A549 (cell line): ENCODE measurements around the gene BTAF1.

Experiments used
- CBX8 ChIP-seq: fragments of 200-600 bp; sonication (generic); IDR thresholded peaks from 2 replicates; pipeline ENCODE4 v1.6.1; 2016
- CTCF ChIP-seq: fragments of >200 bp; sonication (Bioruptor Twin); formaldehyde crosslinking; IDR thresholded peaks from 3 replicates; pipeline ENCODE4 v1.5.1; 2016
- EP300 ChIP-seq, 2 experiments: fragments of >200 bp; sonication (Bioruptor Twin); formaldehyde crosslinking; IDR thresholded peaks; 2 replicates in 1 of 2; 3 replicates in 1 of 2; pipeline ENCODE4 v1.6.1; 2016 to 2017
- POLR2A ChIP-seq: IDR thresholded peaks from 2 replicates; pipeline ENCODE4 v1.6.1; 2012; ENCODE audit warnings: mild to moderate bottlenecking, low read length
- RAD21 ChIP-seq, 2 experiments: fragments of >200 bp in 1 of 2; sonication (Bioruptor Twin) in 1 of 2; formaldehyde crosslinking in 1 of 2; IDR thresholded peaks in 1 of 2; conservative IDR thresholded peaks in 1 of 2; 2 replicates in 1 of 2; 3 replicates in 1 of 2; pipeline ENCODE4 v1.6.1; 2012 to 2018; ENCODE audit warnings: inconsistent platforms in 1 of 2
- TF ChIP-seq, protein P1 (sequence below): IDR thresholded peaks from 2 replicates; pipeline ENCODE4 v1.6.1; 2012

DNA sequence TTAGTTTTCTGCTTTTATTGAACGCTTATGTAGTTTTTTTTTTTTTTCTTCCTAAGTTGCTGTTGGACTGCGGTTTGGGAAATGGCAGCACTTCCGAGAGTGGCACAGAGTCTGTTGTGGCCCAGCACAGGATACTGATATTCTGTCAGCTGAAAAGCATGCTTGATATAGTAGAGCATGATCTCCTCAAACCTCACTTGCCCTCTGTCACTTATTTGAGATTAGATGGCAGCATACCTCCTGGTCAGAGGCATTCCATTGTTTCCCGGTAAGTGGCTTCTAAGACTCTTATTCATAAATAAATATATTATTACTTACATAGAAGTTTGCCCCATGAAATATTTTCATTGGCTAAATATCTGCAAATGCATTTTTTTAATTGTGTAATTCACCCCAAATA lies 101.1 kb downstream of the BTAF1 start:
- TF ChIP-seq RAD21 (conservative IDR thresholded peaks at IDR 0.05 in 1 of 2, IDR thresholded peaks at IDR 0.05 in 1 of 2) (no peak), EP300 (IDR thresholded peaks at IDR 0.05) (no peak), CTCF (no peak), POLR2A (no peak), CBX8 (no peak)
- TF ChIP-seq, protein P1, sequence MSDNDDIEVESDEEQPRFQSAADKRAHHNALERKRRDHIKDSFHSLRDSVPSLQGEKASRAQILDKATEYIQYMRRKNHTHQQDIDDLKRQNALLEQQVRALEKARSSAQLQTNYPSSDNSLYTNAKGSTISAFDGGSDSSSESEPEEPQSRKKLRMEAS = no peak
